ENCODE data around the gene BCL2. TPM values are rescaled to one million over a fixed set of nuclear protein-coding genes. Genes with fewer than 3 reads are reported as not detected.

The BCL2 gene
- total RNA-seq, 2 experiments from 2014 or later, result 1.4 to 2.5 TPM

GRCh38 chr18:63320975-63321265 is 1.4 kb upstream of the BCL2 start:
- no TSS peak for BruUV-seq (replicated peaks)
- Histone ChIP-seq H3K4me3 (ENCODE audit: low read depth, low read length, poor library complexity, severe bottlenecking) (peak overlapping the region; percentile 56), H3K27ac (ENCODE audit: low read depth, low read length, poor library complexity, severe bottlenecking) (no peak overlapping the region), H2AFZ (ENCODE audit: low read length) (peak overlapping the region; percentile 31; the same call in 1 of the 2 replicates), H4K20me1 (ENCODE audit: insufficient read depth, low read length) (no peaks in the 10 kb centered on the region), H3K9me2 (ENCODE audit: insufficient read depth, low read length) (no peaks in the 10 kb centered on the region), H3K9me3 (ENCODE audit: low read length) (no peaks in the 10 kb centered on the region), H3K36me3 (ENCODE audit: insufficient read depth, low read length) (no peaks in the 10 kb centered on the region), H3K4me2 (ENCODE audit: low read length) (peak overlapping the region; percentile 67; the same call in 1 of the 2 replicates), H3K4me1 (ENCODE audit: insufficient read depth, low read length, poor library complexity, severe bottlenecking) (peaks cover 17% of the 10 kb centered on the region), H3K79me2 (ENCODE audit: insufficient read depth, low read depth, low read length) (no peaks in the 10 kb centered on the region)
- intact Hi-C loops (cut with micrococcal nuclease; ENCODE audit: unreplicated experiment), result loop anchor here (5.0 kb wide), 1 partner anchor 204 kb away; no protein-coding TSS in a partner anchor
- ChIA-PET CTCF (ENCODE audit: unreplicated experiment) (no interaction called here), POLR2A (no interaction called here)
- TF ChIP-seq CTCF (conservative IDR thresholded peaks at IDR 0.05; ENCODE audit: low read length) (no peak), EZH2phosphoT487 (IDR thresholded peaks at IDR 0.05; ENCODE audit: borderline replicate concordance, low read depth, low read length) (no peak)
- DNase-seq (ENCODE audit: low spot score), result no peak

- intact Hi-C loops (cut with micrococcal nuclease; ENCODE audit: unreplicated experiment), result loop anchor here (5.0 kb wide), 1 partner anchor 203 kb away; no protein-coding TSS in a partner anchor
- no peaks in the 10 kb centered on the region for H3K9me3 ChIP-seq (ENCODE audit: low read length)
- DNase-seq (ENCODE audit: low spot score), result peak; percentile 77
- BruUV-seq (replicated peaks), result no TSS peak
- H3K36me3 ChIP-seq (ENCODE audit: insufficient read depth, low read length), result no peaks in the 10 kb centered on the region
- TF ChIP-seq CTCF (conservative IDR thresholded peaks at IDR 0.05; ENCODE audit: low read length) (no peak), EZH2phosphoT487 (IDR thresholded peaks at IDR 0.05; ENCODE audit: borderline replicate concordance, low read depth, low read length) (no peak)
- H3K79me2 ChIP-seq (ENCODE audit: insufficient read depth, low read depth, low read length), result no peaks in the 10 kb centered on the region
- H3K27ac ChIP-seq (ENCODE audit: low read depth, low read length, poor library complexity, severe bottlenecking), result no peak overlapping the region
- no peaks in the 10 kb centered on the region for H4K20me1 ChIP-seq (ENCODE audit: insufficient read depth, low read length)
- peaks cover 17% of the 10 kb centered on the region for H3K4me1 ChIP-seq (ENCODE audit: insufficient read depth, low read length, poor library complexity, severe bottlenecking)
- no peaks in the 10 kb centered on the region for H3K9me2 ChIP-seq (ENCODE audit: insufficient read depth, low read length)
- ChIA-PET CTCF (ENCODE audit: unreplicated experiment) (no interaction called here), POLR2A (interaction anchor here (0.6 kb wide), 1 partner anchor 998 kb away, joined by 3 read pairs; no protein-coding TSS in a partner anchor)
- H2AFZ ChIP-seq (ENCODE audit: low read length), result peak overlapping the region; percentile 31; the same call in 1 of the 2 replicates
- H3K4me3 ChIP-seq (ENCODE audit: low read depth, low read length, poor library complexity, severe bottlenecking), result peak overlapping the region; percentile 56
- H3K4me2 ChIP-seq (ENCODE audit: low read length), result peak overlapping the region; percentile 67; the same call in 1 of the 2 replicates
These were observed 780 bp upstream of the BCL2 start for GRCh38 chr18:63320123-63320974.

- H3K4me3 ChIP-seq (ENCODE audit: low read depth, low read length, poor library complexity, severe bottlenecking), result peak overlapping the region; percentile 72
- H3K9me2 ChIP-seq (ENCODE audit: insufficient read depth, low read length), result no peaks in the 10 kb centered on the region
- peak overlapping the region; percentile 76 for H3K4me2 ChIP-seq (ENCODE audit: low read length)
- H3K27ac ChIP-seq (ENCODE audit: low read depth, low read length, poor library complexity, severe bottlenecking), result no peak overlapping the region
- no peaks in the 10 kb centered on the region for H3K79me2 ChIP-seq (ENCODE audit: insufficient read depth, low read depth, low read length)
- no peak for DNase-seq (ENCODE audit: low spot score)
- intact Hi-C loops (cut with micrococcal nuclease; ENCODE audit: unreplicated experiment), result loop anchor here (5.0 kb wide), 1 partner anchor 112 kb away; no protein-coding TSS in a partner anchor
- CTCF ChIA-PET (ENCODE audit: unreplicated experiment), result no interaction called here
- peak overlapping the region; percentile 78; the same call in 1 of the 2 replicates for H2AFZ ChIP-seq (ENCODE audit: low read length)
- peaks cover 17% of the 10 kb centered on the region for H3K4me1 ChIP-seq (ENCODE audit: insufficient read depth, low read length, poor library complexity, severe bottlenecking)
- H3K9me3 ChIP-seq (ENCODE audit: low read length), result no peaks in the 10 kb centered on the region
- no TSS peak for BruUV-seq (replicated peaks)
- no peaks in the 10 kb centered on the region for H4K20me1 ChIP-seq (ENCODE audit: insufficient read depth, low read length)
- TF ChIP-seq EZH2phosphoT487 (IDR thresholded peaks at IDR 0.05; ENCODE audit: borderline replicate concordance, low read depth, low read length), result no peak
- no peak for TF ChIP-seq CTCF (conservative IDR thresholded peaks at IDR 0.05; ENCODE audit: low read length)
- POLR2A ChIA-PET, result interaction anchor here (0.8 kb wide), 1 partner anchor 197 kb away, joined by 4 read pairs; no protein-coding TSS in a partner anchor
- no peaks in the 10 kb centered on the region for H3K36me3 ChIP-seq (ENCODE audit: insufficient read depth, low read length)
These were observed 633 bp downstream of the BCL2 start for GRCh38 chr18:63318889-63319382.
